GM19193 (cell line): ENCODE data around the gene MYO3B.

ENCODE experiments used
- POLR2A ChIP-seq: IDR thresholded peaks from 4 replicates; pipeline ENCODE4 v1.6.1; 2011; ENCODE audit not compliant: insufficient read depth, insufficient read length; ENCODE audit errors: extremely low read depth

MYO3B gene

DNA sequence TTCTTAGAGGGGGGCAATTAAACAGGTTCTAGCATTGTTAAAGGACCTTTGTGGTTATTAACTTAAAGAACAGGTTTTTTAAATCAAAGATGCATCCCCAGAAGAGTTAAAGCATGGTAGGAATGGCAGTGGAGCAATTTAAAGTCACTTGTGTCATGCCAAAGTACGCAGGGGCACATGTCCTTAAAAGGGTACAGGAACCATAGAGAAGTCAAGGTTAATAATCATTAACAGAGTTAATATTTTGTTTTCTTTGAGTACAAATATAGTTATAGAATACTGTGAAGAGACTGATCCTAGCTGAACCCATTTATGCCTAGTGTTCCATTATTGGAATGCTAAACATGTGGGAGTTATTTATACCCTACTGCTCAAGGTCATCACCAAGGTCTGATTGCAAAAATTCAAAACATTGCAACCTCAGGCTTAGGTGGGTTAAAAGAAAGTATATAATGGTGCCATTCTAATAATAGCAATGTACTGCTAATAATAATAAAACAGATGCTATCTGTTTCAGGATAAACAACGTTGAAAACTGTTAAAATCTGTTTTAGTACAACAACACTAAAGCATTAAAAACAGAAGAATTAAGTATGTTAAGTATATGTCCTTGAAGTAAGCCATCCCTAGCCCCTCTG, 216.0 kb downstream of the MYO3B start:
- TF ChIP-seq POLR2A = no peak

DNA sequence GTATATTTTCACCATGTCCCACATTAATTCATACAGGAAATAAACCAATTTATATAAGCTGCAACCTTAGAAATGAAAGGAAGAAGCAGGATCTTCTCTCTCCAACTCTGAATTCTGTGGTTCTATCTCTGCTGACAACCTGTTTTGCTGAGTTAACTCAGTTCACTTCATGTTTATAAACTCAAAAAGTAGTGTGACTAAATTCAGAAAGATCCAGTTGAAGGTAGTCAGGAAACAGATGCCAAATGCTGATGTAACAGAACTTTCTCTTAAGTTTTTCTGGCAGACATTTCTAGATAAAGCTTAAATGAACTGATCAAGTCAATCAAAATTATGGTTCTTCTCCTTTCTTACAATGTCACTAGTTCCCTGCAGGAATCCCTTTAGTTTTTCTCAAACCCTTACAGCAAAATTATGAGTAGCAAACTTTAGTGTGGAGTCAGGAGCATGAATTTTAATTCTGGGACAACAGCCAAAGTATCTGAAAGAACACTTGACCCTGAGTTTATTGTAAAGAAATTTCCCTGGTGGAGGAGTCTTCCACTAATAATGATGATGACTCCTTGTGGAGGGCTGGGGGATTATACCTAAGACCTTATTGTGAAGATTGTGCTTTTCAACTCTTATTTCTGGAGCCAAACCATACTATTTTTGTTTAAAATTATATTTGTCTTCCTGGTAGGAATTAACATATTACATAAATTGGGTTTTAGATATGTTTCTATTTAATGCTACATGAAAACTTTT, 216.9 kb downstream of the MYO3B start:
- TF ChIP-seq POLR2A = no peak

DNA sequence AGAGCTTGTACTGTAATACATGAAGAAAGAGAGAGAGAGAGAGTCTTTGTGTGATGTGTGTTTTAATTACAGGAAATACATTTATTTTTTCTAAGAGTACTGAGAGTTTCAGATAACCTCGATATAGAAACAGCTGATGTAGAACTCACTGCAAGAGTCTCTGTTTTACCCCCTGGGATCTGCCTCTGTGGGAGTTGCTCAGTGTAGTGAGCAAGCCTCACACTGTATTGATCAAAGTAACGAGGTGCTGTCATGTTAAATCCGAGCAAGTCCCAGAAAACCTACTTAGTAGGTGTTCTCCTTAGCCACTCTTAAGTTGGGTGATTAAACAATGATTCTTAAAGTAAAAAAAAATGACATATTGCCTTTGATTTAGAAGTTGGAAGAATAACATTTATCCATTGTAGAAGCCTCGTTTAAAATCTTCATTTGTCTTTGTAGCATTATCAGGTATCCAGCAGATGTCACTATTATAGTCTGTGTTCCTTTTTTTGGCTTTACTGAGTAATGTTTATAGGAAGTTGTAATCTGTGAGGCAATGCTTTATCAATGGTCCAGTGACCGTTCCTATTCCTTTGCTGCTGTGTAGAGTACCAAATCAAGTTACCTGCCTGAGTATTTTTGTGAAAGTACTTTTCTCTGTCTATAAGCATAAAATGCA, 219.0 kb downstream of the MYO3B start:
- no peak for TF ChIP-seq POLR2A

DNA sequence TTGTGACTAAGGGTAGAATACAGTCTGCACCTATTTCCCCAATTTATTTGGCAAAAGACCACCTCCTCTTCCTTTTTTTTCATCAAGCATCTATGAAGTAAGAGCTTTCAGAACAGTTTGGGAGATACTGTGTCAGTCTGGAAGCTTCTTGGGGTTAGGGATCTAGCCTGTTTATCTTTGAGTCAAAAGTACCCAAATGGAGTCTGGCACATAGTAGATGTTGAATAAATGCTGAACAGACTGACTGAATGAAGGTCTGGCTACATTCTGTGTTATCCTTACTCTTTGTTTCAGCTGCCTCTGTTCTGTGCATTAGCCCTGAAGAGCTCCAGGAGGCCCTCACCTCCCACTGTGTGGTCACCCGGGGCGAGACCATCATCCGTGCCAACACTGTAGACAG, 223.2 kb downstream of the MYO3B start:
- no peak for TF ChIP-seq POLR2A

DNA sequence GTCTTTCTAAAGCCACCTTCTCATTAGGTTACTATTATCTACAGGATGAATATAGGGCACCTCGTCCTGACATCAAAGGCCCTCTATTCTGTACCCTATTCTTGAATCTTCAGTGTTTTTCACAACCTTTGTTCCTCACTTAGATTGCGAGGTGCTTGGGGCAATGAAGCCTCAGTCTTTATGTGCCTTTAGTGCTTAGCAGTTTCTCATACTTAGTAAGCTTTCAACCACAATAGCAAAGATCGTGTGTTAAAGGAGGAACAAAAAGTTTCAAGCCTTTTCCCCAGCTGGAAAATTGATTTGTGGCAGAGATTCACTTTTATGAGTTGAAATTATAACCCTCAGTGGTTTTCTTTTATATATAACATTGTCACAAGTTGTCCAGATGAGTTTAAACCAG, 226.9 kb downstream of the MYO3B start:
- no peak for TF ChIP-seq POLR2A

DNA sequence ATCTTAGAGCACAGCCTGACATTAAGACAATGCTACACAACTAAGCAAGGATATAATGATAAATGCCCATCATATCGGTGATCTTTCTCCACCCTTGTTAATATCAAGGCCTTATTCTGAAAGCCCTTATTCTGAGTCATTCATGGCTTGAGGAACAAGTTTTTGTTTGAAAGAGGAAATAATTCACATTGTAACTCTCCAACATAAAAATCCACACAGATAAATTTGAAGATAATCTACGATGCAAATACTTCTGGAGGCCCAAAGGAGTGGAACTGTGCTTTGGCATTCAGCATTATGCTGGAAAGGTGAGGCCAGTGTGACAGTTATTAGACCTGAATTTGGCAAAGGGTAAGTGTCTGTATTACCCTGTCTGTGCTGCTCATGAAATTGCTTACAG, 227.4 kb downstream of the MYO3B start:
- no peak for TF ChIP-seq POLR2A

DNA sequence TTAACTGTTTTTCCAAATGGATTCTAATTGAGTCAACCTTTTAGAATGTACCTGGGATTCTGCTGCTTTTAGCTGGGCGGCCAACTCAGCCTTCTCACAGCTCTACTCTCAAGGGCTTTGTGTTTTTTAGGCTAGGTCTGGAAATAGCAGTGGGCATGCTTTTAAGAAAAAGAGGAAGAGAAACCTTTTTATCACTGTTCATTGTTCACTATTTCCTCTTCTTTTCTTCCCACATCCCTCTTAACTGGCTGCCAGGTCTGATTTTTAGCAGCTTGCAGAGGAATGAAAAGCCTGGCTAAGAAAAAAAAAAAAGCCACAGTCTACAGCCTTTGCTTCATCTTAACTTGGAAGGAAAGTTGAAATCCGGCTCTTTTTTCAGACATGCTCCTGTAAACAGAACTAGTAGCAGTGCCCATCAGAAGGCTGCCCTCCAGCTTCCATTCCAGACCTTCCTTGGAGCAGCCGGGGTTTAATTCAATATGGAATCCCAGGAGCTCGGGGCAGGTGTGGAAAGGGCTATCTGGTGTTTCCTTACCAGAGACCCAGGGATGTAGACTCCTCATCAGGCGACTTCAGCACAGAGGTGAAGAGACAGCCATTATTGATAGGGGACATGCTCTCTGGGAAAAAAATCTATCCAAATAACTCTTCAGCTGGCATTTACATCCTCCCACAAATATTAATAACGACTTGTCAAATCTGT, 230.7 kb downstream of the MYO3B start:
- no peak for TF ChIP-seq POLR2A

DNA sequence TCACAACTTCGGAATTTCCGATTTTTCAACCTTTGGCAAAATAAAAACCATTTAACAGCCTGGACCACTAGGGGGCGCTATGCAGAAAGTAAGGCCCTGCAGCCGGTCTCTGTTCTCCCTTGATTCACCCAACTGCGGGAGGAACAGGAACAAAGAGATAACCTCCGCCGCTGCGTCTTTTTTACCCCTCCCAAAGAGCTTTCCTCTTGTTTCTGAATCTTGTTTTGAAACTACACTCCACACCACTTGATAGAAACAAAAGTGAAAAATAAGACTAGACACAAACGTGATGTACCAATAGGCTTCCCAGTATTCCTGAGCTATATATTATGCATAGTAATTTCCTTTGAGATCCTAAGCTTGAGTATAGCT, 231.2 kb downstream of the MYO3B start:
- no peak for TF ChIP-seq POLR2A

DNA sequence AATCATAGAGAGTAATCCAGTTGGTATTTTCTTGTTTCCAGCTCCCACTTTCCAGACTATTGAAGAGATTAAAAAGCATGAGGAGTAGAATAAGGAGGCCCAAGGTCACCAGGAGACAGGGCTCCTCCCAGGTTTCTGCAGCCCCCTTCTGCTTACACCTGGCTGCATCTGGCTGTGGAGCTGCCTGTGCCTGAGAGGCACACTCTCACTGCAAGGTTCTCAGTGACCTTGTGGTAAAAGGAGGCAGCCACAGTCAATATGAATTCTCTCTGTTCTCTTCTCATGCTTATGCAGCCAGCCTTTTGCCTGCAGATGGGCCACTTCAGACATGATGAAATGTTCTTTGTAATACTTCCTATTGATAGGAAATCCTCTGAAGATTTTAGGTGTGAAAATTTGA, 233.7 kb downstream of the MYO3B start:
- no peak for TF ChIP-seq POLR2A

DNA sequence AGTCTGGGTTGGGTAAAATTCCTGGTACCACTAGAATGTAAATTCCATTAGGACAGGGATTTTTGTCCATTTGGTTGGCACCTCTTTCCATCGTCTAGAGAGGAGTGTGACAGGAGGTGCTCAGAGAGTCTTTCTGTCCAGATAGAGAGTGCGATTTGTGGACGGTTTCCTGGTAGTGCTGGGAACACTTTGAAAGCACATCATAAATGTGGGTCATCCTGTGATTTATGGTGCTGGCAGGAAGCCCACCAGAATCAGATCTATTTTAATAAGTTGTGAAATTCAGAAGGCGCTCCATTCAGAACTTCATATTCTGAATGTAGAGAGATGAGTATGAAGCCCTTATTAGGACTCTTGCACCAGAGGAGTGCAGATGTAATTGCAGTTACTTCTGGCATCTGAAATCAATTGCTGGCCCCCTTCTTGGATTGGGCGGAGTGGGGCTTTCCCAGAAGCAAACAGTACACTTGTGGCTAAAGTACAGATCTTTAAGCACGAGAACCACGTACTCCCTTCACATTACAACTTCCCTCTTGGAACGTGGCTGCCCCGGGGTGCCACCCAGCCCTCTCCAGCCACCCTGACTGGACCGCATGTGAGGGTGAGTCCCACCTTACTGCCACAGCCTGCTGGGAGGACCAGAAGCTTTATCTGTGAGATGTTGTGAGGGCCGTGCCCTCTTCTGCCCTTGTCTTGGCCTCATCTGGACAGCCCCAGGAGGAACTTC, 243.2 kb downstream of the MYO3B start:
- no peak for TF ChIP-seq POLR2A

DNA sequence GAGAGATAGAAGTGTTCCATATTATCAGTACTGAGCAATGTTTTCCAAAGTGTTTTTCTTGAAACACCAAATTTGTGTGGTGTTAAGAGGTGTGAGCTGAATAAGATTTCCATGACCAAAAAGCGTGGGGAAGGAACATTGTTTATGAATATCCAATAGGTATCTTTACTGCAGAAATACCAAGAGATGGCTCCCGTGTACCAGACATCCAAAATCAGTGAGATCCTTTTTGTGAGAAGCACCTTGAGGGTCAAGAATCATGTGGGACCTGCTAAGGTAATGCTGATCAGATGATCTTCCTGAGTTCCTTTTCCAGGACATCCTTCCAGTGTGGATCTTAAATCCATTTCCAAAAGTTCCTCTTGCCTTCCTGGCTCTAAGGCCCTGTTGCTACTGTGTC, 246.0 kb downstream of the MYO3B start:
- TF ChIP-seq POLR2A = no peak

DNA sequence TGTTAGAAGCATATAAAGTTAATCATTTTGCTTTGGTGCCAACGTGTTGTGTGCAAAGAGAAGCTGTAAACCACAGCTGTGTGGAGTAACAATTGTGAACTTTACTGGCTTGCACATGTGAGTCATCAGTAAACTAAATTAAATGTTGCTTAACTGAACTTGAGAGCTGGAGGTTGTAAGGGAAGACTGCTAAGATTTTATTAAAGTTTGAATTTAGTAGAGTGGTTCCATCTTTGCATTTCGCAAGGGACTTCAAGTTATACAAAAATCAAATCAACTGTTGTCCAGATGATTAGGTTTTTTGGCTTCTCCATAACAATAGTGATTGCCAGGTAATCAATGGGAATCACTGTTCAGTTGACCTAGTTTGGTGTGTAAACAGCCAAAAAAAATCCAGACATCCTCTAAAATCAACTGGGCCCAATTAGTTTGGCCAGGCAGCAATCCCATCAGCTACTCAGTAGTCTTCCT, 247.4 kb downstream of the MYO3B start:
- no peak for TF ChIP-seq POLR2A

DNA sequence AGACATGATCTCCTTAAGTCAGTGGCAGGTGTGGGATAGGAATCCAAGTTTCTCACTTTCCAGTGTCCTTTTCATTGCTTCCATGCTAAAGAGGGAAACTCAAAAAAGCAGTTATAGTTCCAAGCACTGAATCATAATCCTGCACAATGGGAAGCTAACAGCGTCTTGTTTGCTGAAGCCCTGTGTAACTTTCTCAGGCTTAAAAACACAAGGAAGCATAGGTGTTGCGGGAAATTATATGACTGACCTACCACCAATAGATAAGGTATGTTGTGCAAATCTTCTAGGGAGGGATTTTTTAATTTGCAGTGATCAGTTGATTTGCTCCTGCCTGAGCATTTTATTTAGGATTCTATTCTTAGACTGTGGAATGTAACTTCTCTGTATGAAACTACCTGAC, 250.9 kb downstream of the MYO3B start:
- TF ChIP-seq POLR2A = no peak

DNA sequence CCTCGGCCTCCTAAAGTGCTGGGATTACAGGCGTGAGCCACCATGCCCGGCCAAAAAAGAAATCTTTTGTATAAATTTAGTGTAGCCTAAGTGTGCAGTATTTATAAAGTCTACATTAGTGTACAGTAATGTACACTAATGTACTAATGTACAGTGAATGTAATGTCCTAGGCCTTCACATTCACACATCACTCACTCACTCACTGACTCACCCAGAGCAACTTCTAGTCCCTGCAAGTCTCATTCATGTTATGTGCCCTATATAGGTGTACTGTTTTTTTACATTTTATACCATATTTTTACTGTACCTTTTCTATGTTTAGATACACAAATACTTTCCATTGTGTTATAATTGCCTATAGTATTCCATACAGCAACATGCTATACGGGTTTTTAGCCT, 254.9 kb downstream of the MYO3B start:
- TF ChIP-seq POLR2A = no peak

DNA sequence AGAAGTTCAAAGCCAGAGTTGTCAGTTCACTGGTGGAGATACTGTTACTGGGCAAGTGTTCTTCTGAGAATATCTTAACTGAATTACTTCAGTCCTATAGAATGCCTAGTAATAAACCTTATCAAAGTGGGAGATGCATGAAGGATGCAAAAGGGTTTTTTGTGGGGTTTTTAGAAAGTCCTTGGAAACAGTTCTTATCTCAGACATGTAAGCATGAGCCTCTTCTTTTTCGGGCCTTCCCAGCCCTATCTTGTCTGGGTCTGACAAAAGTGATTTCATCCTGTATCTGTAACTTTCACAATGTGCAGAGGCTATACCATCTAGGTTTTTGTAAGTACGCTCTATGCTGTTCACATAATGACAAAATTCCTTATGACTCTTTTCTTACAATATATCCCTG, 255.5 kb downstream of the MYO3B start:
- no peak for TF ChIP-seq POLR2A
